ENCODE results near the gene DENND4A. TPM values are rescaled to one million over a fixed set of nuclear protein-coding genes. Genes with fewer than 3 reads are reported as not detected.

Gene DENND4A
- 31.2 and 32.1 TPM in 2 replicates for total RNA-seq

GRCh38 chr15:65792138-65792987 is at the start of gene DENND4A:
Gene DENND4A (minus strand): TSS chr15:65792293. CDS start chr15:65756450, 35,843 bp downstream.
- intact Hi-C loops (cut with micrococcal nuclease): loop anchor here (1.0 to 2.0 kb wide), 4 partner anchors 14 to 77 kb away; partner anchors contain the start of gene RAB11A

- intact Hi-C loops (cut with micrococcal nuclease): no loop called here
Measured at GRCh38 chr15:65841121-65841930, 49.2 kb upstream of the DENND4A start.

- intact Hi-C loops (cut with micrococcal nuclease): no loop called here
Measured at GRCh38 chr15:65839985-65840384, 47.9 kb upstream of the DENND4A start.

GRCh38 chr15:65839354-65839901 is 47.3 kb upstream of the DENND4A start:
- intact Hi-C loops (cut with micrococcal nuclease): no loop called here

- intact Hi-C loops (cut with micrococcal nuclease): no loop called here
Measured at GRCh38 chr15:65837301-65838294, 45.5 kb upstream of the DENND4A start.

GRCh38 chr15:65836665-65837064 is 44.6 kb upstream of the DENND4A start:
- intact Hi-C loops (cut with micrococcal nuclease): no loop called here

GRCh38 chr15:65835447-65835846 is 43.4 kb upstream of the DENND4A start:
- intact Hi-C loops (cut with micrococcal nuclease): no loop called here

- intact Hi-C loops (cut with micrococcal nuclease): no loop called here
Measured at GRCh38 chr15:65834603-65835282, 42.6 kb upstream of the DENND4A start.

GRCh38 chr15:65833501-65834205 is 41.6 kb upstream of the DENND4A start:
- intact Hi-C loops (cut with micrococcal nuclease): loop anchor here (2.0 kb wide), 1 partner anchor 15 kb away; no protein-coding TSS in a partner anchor

GRCh38 chr15:65832549-65833364 is 40.7 kb upstream of the DENND4A start:
- intact Hi-C loops (cut with micrococcal nuclease): loop anchor here (2.0 kb wide), 1 partner anchor 14 kb away; no protein-coding TSS in a partner anchor

- intact Hi-C loops (cut with micrococcal nuclease): loop anchor here (1.0 to 2.0 kb wide), 3 partner anchors 22 to 191 kb away; partner anchors contain the start of gene DENND4A
Measured at GRCh38 chr15:65829130-65829764, 37.2 kb upstream of the DENND4A start.

GRCh38 chr15:65828585-65828984 is 36.5 kb upstream of the DENND4A start:
- intact Hi-C loops (cut with micrococcal nuclease): loop anchor here (1.0 to 2.0 kb wide), 3 partner anchors 9 to 36 kb away; partner anchors contain the start of gene DENND4A

- intact Hi-C loops (cut with micrococcal nuclease): no loop called here
Measured at GRCh38 chr15:65827065-65827464, 35.0 kb upstream of the DENND4A start.

GRCh38 chr15:65824941-65825544 is 33.0 kb upstream of the DENND4A start:
- intact Hi-C loops (cut with micrococcal nuclease): no loop called here

- intact Hi-C loops (cut with micrococcal nuclease): no loop called here
Measured at GRCh38 chr15:65824031-65824743, 32.1 kb upstream of the DENND4A start.

GRCh38 chr15:65822316-65822715 is 30.2 kb upstream of the DENND4A start:
- intact Hi-C loops (cut with micrococcal nuclease): no loop called here

GRCh38 chr15:65821070-65821469 is 29.0 kb upstream of the DENND4A start:
- intact Hi-C loops (cut with micrococcal nuclease): no loop called here

Data from T-helper 2 cell treated with Interferon-gamma antibody and Interleukin-4, amounts not matched to agents 100 ng/mL and 5 ng/mL, for 36 hours (primary cell).